ENCODE data around the gene WDHD1.
A peak's percentile ranks its signal among the peaks of the same experiment; 100 is the strongest.
"Not testable (repeated sequence)": the region's sequence is repeated elsewhere in the genome, so short reads cannot be mapped to it uniquely, and the experiment has no call there.

The WDHD1 gene

GRCh38 chr14:54952803-54953202 is 74.1 kb downstream of the WDHD1 start:
- DNase-seq (ENCODE audit: low read depth) = not testable (repeated sequence)

GRCh38 chr14:54947230-54947629 is 79.7 kb downstream of the WDHD1 start:
- no peak for DNase-seq (ENCODE audit: low read depth)

GRCh38 chr14:54946500-54946899 is 80.4 kb downstream of the WDHD1 start:
- DNase-seq (ENCODE audit: low read depth) = no peak

GRCh38 chr14:54944737-54945391 is 82.0 kb downstream of the WDHD1 start:
- no peak for DNase-seq (ENCODE audit: low read depth)

- no peak for DNase-seq (ENCODE audit: low read depth)
Observed at GRCh38 chr14:54942913-54943312, 84.0 kb downstream of the WDHD1 start.

GRCh38 chr14:54936816-54937215 is 90.1 kb downstream of the WDHD1 start:
- no peak for DNase-seq (ENCODE audit: low read depth)

- DNase-seq (ENCODE audit: low read depth) = peak; percentile 29
Observed at GRCh38 chr14:54935958-54936357, 90.9 kb downstream of the WDHD1 start.

- DNase-seq (ENCODE audit: low read depth) = no peak
Observed at GRCh38 chr14:54935100-54935499, 91.8 kb downstream of the WDHD1 start.

GRCh38 chr14:54933006-54933405 is 93.9 kb downstream of the WDHD1 start:
- DNase-seq (ENCODE audit: low read depth) = no peak

- DNase-seq (ENCODE audit: low read depth) = no peak
Observed at GRCh38 chr14:54931598-54932340, 95.1 kb downstream of the WDHD1 start.

GRCh38 chr14:54931101-54931500 is 95.8 kb downstream of the WDHD1 start:
- no peak for DNase-seq (ENCODE audit: low read depth)

- DNase-seq (ENCODE audit: low read depth) = no peak
Observed at GRCh38 chr14:54929556-54929955, 97.3 kb downstream of the WDHD1 start.

GRCh38 chr14:54928216-54928615 is 98.7 kb downstream of the WDHD1 start:
- DNase-seq (ENCODE audit: low read depth) = no peak

- DNase-seq (ENCODE audit: low read depth) = no peak
Observed at GRCh38 chr14:54927551-54927950, 99.3 kb downstream of the WDHD1 start.

GRCh38 chr14:54926570-54926969 is 100.3 kb downstream of the WDHD1 start:
- DNase-seq (ENCODE audit: low read depth) = not testable (repeated sequence)

- DNase-seq (ENCODE audit: low read depth) = no peak
Observed at GRCh38 chr14:54922598-54922997, 104.3 kb downstream of the WDHD1 start.

GRCh38 chr14:54920052-54920451 is 106.8 kb downstream of the WDHD1 start:
- no peak for DNase-seq (ENCODE audit: low read depth)

- DNase-seq (ENCODE audit: low read depth) = no peak
Observed at GRCh38 chr14:54919330-54919729, 107.6 kb downstream of the WDHD1 start.

- DNase-seq (ENCODE audit: low read depth) = no peak
Observed at GRCh38 chr14:54918427-54918826, 108.5 kb downstream of the WDHD1 start.

GRCh38 chr14:54916101-54916500 is 110.8 kb downstream of the WDHD1 start:
- no peak for DNase-seq (ENCODE audit: low read depth)

GRCh38 chr14:54909817-54910558 is 116.9 kb downstream of the WDHD1 start:
- DNase-seq (ENCODE audit: low read depth) = no peak

- not testable (repeated sequence) for DNase-seq (ENCODE audit: low read depth)
Observed at GRCh38 chr14:54908973-54909372, 117.9 kb downstream of the WDHD1 start.

- DNase-seq (ENCODE audit: low read depth) = no peak
Observed at GRCh38 chr14:54908190-54908589, 118.7 kb downstream of the WDHD1 start.
